Measurements from ENCODE around the gene TEAD2. TPM values are rescaled to one million over a fixed set of nuclear protein-coding genes. Genes with fewer than 3 reads are reported as not detected.

TEAD2 gene
- total and polyA plus RNA-seq, 2 donors from 2014 or later: 15.7 to 30.2 TPM

- Histone ChIP-seq H3K27me3 (ENCODE audit: control insufficient read depth, insufficient read depth, low read length) (no peaks in the 10 kb centered on the region), H3K9me3 (ENCODE audit: control insufficient read depth in 2 of 3, insufficient read depth in 1 of 3, low read length in 3 of 3) (no peaks in the 10 kb centered on the region), H3K27ac (ENCODE audit: low read depth in 2 of 2, low read length in 2 of 2) (no peak overlapping the region), H3K4me1 (ENCODE audit: control insufficient read depth in 2 of 3, insufficient read depth in 2 of 3, low read depth in 1 of 3, low read length in 3 of 3) (no peaks in the 10 kb centered on the region), H3K36me3 (ENCODE audit: control insufficient read depth in 2 of 3, insufficient read depth in 3 of 3, low read length in 3 of 3) (no peaks in the 10 kb centered on the region), H3K9ac (ENCODE audit: low read length in 3 of 3) (no peak overlapping the region), H3K4me3 (ENCODE audit: low read length in 3 of 3) (no peak overlapping the region)
- FAIRE-seq (no peak), DNase-seq (no peak)
- no peak for TF ChIP-seq CTCF (IDR thresholded peaks at IDR 0.05; ENCODE audit: borderline replicate concordance, extremely low read depth, insufficient read depth)
- intact Hi-C loops (cut with DNase I): loop anchor here (10.0 kb wide), 1 partner anchor 54 kb away; the partner anchor contains the start of gene SLC17A7
These were observed 28.1 kb upstream of the TEAD2 start for GRCh38 chr19:49390131-49390928.

- no peaks in the 10 kb centered on the region for H3K36me3 ChIP-seq (ENCODE audit: control insufficient read depth in 2 of 3, insufficient read depth in 3 of 3, low read length in 3 of 3)
- no peak overlapping the region for H3K9ac ChIP-seq (ENCODE audit: low read length in 3 of 3)
- H3K27me3 ChIP-seq (ENCODE audit: control insufficient read depth, insufficient read depth, low read length): no peaks in the 10 kb centered on the region
- no peak for DNase-seq
- no peaks in the 10 kb centered on the region for H3K4me1 ChIP-seq (ENCODE audit: control insufficient read depth in 2 of 3, insufficient read depth in 2 of 3, low read depth in 1 of 3, low read length in 3 of 3)
- H3K9me3 ChIP-seq (ENCODE audit: control insufficient read depth in 2 of 3, insufficient read depth in 1 of 3, low read length in 3 of 3): no peaks in the 10 kb centered on the region
- intact Hi-C loops (cut with DNase I): no loop called here
- no peak overlapping the region for H3K4me3 ChIP-seq (ENCODE audit: low read length in 3 of 3)
- FAIRE-seq: no peak
- no peak for TF ChIP-seq CTCF (IDR thresholded peaks at IDR 0.05; ENCODE audit: borderline replicate concordance, extremely low read depth, insufficient read depth)
- no peak overlapping the region for H3K27ac ChIP-seq (ENCODE audit: low read depth in 2 of 2, low read length in 2 of 2)
These were observed 27.2 kb upstream of the TEAD2 start for GRCh38 chr19:49389406-49389805.

- H3K4me1 ChIP-seq (ENCODE audit: control insufficient read depth in 2 of 3, insufficient read depth in 2 of 3, low read depth in 1 of 3, low read length in 3 of 3): no peaks in the 10 kb centered on the region
- H3K4me3 ChIP-seq (ENCODE audit: low read length in 3 of 3): no peak within 1 kb of the TSS
- intact Hi-C loops (cut with DNase I): no loop called here
- H3K27ac ChIP-seq (ENCODE audit: low read depth in 2 of 2, low read length in 2 of 2): no peak within 1 kb of the TSS
- no peaks in the 10 kb centered on the region for H3K27me3 ChIP-seq (ENCODE audit: control insufficient read depth, insufficient read depth, low read length)
- no peaks in the 10 kb centered on the region for H3K9me3 ChIP-seq (ENCODE audit: control insufficient read depth in 2 of 3, insufficient read depth in 1 of 3, low read length in 3 of 3)
- H3K9ac ChIP-seq (ENCODE audit: low read length in 3 of 3): no peak within 1 kb of the TSS
- DNase-seq (peak in 3 of 5 donors; percentile 33 to 96 (median 37)), FAIRE-seq (no peak)
- no peak for TF ChIP-seq CTCF (IDR thresholded peaks at IDR 0.05; ENCODE audit: borderline replicate concordance, extremely low read depth, insufficient read depth)
- H3K36me3 ChIP-seq (ENCODE audit: control insufficient read depth in 2 of 3, insufficient read depth in 3 of 3, low read length in 3 of 3): no peaks in the 10 kb centered on the region
These were observed 25.7 kb upstream of the TEAD2 start, which contains the start of gene KASH5 for GRCh38 chr19:49387936-49388372. KASH5 (plus strand) TSS chr19:49388249; CDS start chr19:49390884, 2,635 bp downstream.
